Left renal pelvis (tissue), 4 donors: ENCODE measurements around the gene DDIAS. TPM values are rescaled to one million over a fixed set of nuclear protein-coding genes. Genes with fewer than 3 reads are reported as not detected.
"Not testable (repeated sequence)": the region's sequence is repeated elsewhere in the genome, so short reads cannot be mapped to it uniquely, and the experiment has no call there.

ENCODE experiments used
- DNase-seq, 4 donors: peaks; one replicate each; pipeline ENCODE4 v3.0.0-alpha.2; 2013; ENCODE audit warnings: low read depth in 4 of 4, low spot score in 3 of 4
- polyA plus RNA-seq, 4 donors: library from polyadenylated mRNA; unstranded; fragments of 120-200 nt; gene quantifications; one replicate each; pipeline ENCODE4 v1.2.1, GENCODE V29; 2013; ENCODE audit not compliant: insufficient read length in 4 of 4

DDIAS gene
- polyA plus RNA-seq, 4 donors: 5.4 to 8.3 (median 7.3) TPM

- DNase-seq: not testable (repeated sequence)
Observed at GRCh38 chr11:82919786-82920185, 18.2 kb downstream of the DDIAS start.

GRCh38 chr11:82920227-82920626 is 18.7 kb downstream of the DDIAS start:
- not testable (repeated sequence) for DNase-seq

GRCh38 chr11:82922396-82923173 is 21.0 kb downstream of the DDIAS start:
- DNase-seq: not testable (repeated sequence)

- no peak for DNase-seq
Observed at GRCh38 chr11:82924522-82925224, 23.1 kb downstream of the DDIAS start.

- DNase-seq: peak in 2 of 4 donors; percentile 18 to 20
Observed at GRCh38 chr11:82927264-82927880, 25.8 kb downstream of the DDIAS start.

GRCh38 chr11:82929121-82929520 is 27.6 kb downstream of the DDIAS start:
- DNase-seq: no peak

- no peak for DNase-seq
Observed at GRCh38 chr11:82930229-82930628, 28.7 kb downstream of the DDIAS start.

- no peak for DNase-seq
Observed at GRCh38 chr11:82930734-82931133, 29.2 kb downstream of the DDIAS start.

GRCh38 chr11:82932564-82932963 is 31.0 kb downstream of the DDIAS start:
- no peak for DNase-seq

GRCh38 chr11:82936261-82936660 is 34.7 kb downstream of the DDIAS start:
- no peak for DNase-seq

- no peak for DNase-seq
Observed at GRCh38 chr11:82937554-82937953, 36.0 kb downstream of the DDIAS start.

- no peak for DNase-seq
Observed at GRCh38 chr11:82939456-82939855, 37.9 kb downstream of the DDIAS start.

GRCh38 chr11:82942376-82942775 is 40.8 kb downstream of the DDIAS start:
- DNase-seq: no peak

- DNase-seq: not testable (repeated sequence)
Observed at GRCh38 chr11:82943430-82943829, 41.9 kb downstream of the DDIAS start.

GRCh38 chr11:82944198-82944597 is 42.7 kb downstream of the DDIAS start:
- DNase-seq: no peak

- DNase-seq: not testable (repeated sequence)
Observed at GRCh38 chr11:82945041-82945440, 43.5 kb downstream of the DDIAS start.

- DNase-seq: no peak
Observed at GRCh38 chr11:82945682-82946081, 44.1 kb downstream of the DDIAS start.

- DNase-seq: no peak
Observed at GRCh38 chr11:82949352-82949751, 47.8 kb downstream of the DDIAS start.

- not testable (repeated sequence) for DNase-seq
Observed at GRCh38 chr11:82950502-82950901, 49.0 kb downstream of the DDIAS start.

GRCh38 chr11:82955736-82956453 is 54.4 kb downstream of the DDIAS start:
- DNase-seq: not testable (repeated sequence)
